ENCODE measurements around the gene MYO7B. TPM values are rescaled to one million over a fixed set of nuclear protein-coding genes. Genes with fewer than 3 reads are reported as not detected.
A peak's percentile ranks its signal among the peaks of the same experiment; 100 is the strongest.

MYO7B gene
- total RNA-seq, 3 donors from 2014 or later: 0.32 to 2.3 TPM; not detected in 1

DNA sequence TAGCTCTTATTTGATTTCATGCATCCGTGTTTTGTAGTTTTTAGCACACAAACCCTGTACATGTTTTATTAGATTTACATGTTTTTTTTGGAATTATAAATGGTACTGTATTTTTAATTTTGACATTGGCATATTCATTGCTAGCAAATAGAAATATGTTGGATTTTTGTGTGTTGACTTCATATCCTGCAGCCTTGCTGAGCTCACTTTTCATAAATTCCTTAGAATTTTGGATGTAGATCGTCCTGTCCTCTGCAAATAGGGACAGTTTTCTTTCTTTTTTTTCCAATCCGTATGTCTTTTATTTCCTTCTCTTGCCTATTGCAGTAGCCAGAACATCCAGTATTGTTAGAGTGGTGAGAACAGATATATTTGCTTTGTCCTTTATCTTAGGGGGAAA lies 63.7 kb downstream of the MYO7B start:
- TF ChIP-seq POLR2A (IDR thresholded peaks at IDR 0.05): no peak
- no peak overlapping the region for H3K27ac ChIP-seq
- no peaks in the 10 kb centered on the region for H3K9me3 ChIP-seq
- no peaks in the 10 kb centered on the region for H3K27me3 ChIP-seq
- H3K4me3 ChIP-seq: no peak overlapping the region
- intact Hi-C loops (cut with DNase I; ENCODE audit: low total_unique reads): no loop called here
- no peaks in the 10 kb centered on the region for H3K4me1 ChIP-seq
- H3K36me3 ChIP-seq: no peaks in the 10 kb centered on the region
- DNase-seq (ENCODE audit: low spot score in 2 of 2): no peak

- H3K4me1 ChIP-seq: no peaks in the 10 kb centered on the region
- intact Hi-C loops (cut with DNase I; ENCODE audit: low total_unique reads): no loop called here
- no peaks in the 10 kb centered on the region for H3K9me3 ChIP-seq
- H3K36me3 ChIP-seq: no peaks in the 10 kb centered on the region
- TF ChIP-seq POLR2AphosphoS5 (IDR thresholded peaks at IDR 0.05): no peak
- TF ChIP-seq CTCF (IDR thresholded peaks at IDR 0.05): no peak
- TF ChIP-seq POLR2A (IDR thresholded peaks at IDR 0.05): no peak
- no peak overlapping the region for H3K27ac ChIP-seq
- no peak overlapping the region for H3K4me3 ChIP-seq
- H3K27me3 ChIP-seq: no peaks in the 10 kb centered on the region
- DNase-seq (ENCODE audit: low spot score in 2 of 2): peak in 1 of 2 donors; percentile 36
These were observed 69.5 kb downstream of the MYO7B start for GRCh38 chr2:127604986-127605385.

GRCh38 chr2:127605691-127606263 lies 70.3 kb downstream of the MYO7B start:
- no peaks in the 10 kb centered on the region for H3K36me3 ChIP-seq
- intact Hi-C loops (cut with DNase I; ENCODE audit: low total_unique reads): no loop called here

GRCh38 chr2:127606625-127607398 lies 71.3 kb downstream of the MYO7B start:
- TF ChIP-seq POLR2AphosphoS5 (IDR thresholded peaks at IDR 0.05): no peak
- TF ChIP-seq CTCF (IDR thresholded peaks at IDR 0.05): no peak
- TF ChIP-seq POLR2A (IDR thresholded peaks at IDR 0.05): no peak
- intact Hi-C loops (cut with DNase I; ENCODE audit: low total_unique reads): no loop called here
- peak in 1 of 2 donors; percentile 19 for DNase-seq (ENCODE audit: low spot score in 2 of 2)

More at GRCh38 chr2:127605691-127606263, 70.3 kb downstream of the MYO7B start:
- peaks cover 0 to under 1% of the 10 kb centered on the region in 2 donors for H3K9me3 ChIP-seq
- no peaks in the 10 kb centered on the region for H3K4me1 ChIP-seq
- no peaks in the 10 kb centered on the region for H3K27me3 ChIP-seq
- peak in 1 of 2 donors; percentile 5 for DNase-seq (ENCODE audit: low spot score in 2 of 2)
- H3K4me3 ChIP-seq: no peak overlapping the region
- no peak overlapping the region for H3K27ac ChIP-seq
- TF ChIP-seq CTCF (IDR thresholded peaks at IDR 0.05) (no peak), POLR2A (IDR thresholded peaks at IDR 0.05) (no peak), POLR2AphosphoS5 (IDR thresholded peaks at IDR 0.05) (no peak)

DNA sequence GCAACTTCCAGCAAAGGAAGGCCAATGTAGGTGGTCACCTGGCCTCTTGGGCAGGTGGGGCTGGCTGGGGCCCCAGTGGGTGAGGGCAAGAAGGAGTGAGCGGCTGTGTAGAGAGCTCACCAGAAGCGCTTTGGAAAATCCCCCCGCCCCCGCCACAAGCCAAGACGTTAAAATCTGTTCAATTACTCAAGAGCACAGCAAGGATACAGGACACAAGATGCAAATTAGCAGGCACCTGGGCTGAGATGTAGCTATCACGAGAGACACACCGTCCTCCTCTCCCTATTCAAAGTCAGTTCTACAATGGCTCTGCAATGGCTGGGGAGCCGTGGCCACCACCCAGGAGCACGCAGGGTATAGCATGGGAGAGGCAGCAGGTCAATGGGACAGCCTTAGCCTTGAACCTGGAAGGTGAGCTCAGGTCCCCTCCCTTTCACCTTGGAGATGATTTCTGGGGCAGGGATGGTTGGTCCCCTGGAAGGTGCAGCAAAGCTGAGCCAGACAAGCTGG lies 72.0 kb downstream of the MYO7B start:
- Histone ChIP-seq H3K27ac (no peak overlapping the region), H3K36me3 (no peaks in the 10 kb centered on the region), H3K9me3 (peaks cover 7 to 14% of the 10 kb centered on the region in 2 donors), H3K4me3 (no peak overlapping the region), H3K4me1 (no peaks in the 10 kb centered on the region), H3K27me3 (no peaks in the 10 kb centered on the region)
- no peak for DNase-seq (ENCODE audit: low spot score in 2 of 2)
- intact Hi-C loops (cut with DNase I; ENCODE audit: low total_unique reads): no loop called here
- TF ChIP-seq POLR2AphosphoS5 (IDR thresholded peaks at IDR 0.05) (no peak), CTCF (IDR thresholded peaks at IDR 0.05) (no peak), POLR2A (IDR thresholded peaks at IDR 0.05) (no peak)

More at GRCh38 chr2:127606625-127607398, 71.3 kb downstream of the MYO7B start:
- Histone ChIP-seq H3K4me1 (no peaks in the 10 kb centered on the region), H3K9me3 (peaks cover under 1 to 11% of the 10 kb centered on the region in 2 donors), H3K4me3 (no peak overlapping the region), H3K27me3 (no peaks in the 10 kb centered on the region), H3K27ac (no peak overlapping the region), H3K36me3 (no peaks in the 10 kb centered on the region)

Data from breast epithelium (tissue), 4 donors.